HG03457 (cell line): ENCODE results near the gene LTK.

Source experiments
- ATAC-seq: cut with Tn5 transposase; IDR thresholded peaks from one replicate; pipeline ENCODE4 v1.9.1; 2021; ENCODE audit warnings: moderate number of reproducible peaks; ENCODE audit not compliant: unreplicated experiment

Gene LTK

DNA sequence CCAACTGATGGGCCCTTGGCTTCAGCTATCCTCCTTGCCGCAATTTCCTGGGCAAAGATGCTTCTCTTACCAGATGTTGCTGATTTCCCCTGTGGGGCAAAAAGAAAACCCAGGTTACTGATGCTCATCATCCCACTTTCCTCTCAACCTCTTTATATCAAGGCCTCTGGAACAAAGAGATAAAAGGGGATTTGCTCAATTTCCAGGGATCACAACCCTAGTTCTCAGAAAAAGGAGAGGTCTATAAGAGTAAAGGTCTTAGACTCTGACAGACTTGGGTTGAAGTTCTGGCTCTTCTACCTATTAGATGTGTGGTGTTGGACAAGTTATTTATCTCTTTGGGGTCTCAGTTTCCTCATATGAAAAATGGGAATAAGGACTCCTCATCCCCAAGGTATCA, 21.9 kb upstream of the LTK start:
- ATAC-seq, result no peak

DNA sequence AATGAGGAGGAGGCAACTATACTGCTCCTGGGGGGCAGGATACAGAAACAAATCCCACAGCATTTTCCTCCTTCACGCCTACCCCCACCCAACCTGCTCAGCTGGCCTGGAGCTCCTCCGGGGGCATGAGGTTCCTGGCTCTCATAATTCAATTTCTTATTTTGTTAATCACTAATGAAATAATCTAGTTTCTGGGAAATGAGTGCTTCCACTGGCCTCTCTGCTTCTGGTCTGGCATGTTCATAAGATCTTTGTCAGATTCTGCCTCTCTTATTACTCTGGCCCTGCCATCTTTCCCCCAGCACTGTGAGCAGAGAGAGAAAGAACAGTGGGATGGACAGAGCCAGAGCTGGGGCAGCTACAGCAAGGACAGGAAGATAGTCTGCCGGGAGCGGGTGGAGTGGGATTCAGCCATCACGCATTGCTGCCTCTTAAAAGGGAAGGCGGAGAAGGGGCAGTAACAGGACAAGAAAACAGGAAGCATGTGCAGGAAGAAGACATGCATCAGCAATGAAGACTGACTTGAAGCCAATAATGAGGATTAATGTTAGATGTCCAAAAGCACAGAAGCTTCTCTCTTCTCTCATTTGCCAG, 16.8 kb upstream of the LTK start:
- ATAC-seq, result no peak

DNA sequence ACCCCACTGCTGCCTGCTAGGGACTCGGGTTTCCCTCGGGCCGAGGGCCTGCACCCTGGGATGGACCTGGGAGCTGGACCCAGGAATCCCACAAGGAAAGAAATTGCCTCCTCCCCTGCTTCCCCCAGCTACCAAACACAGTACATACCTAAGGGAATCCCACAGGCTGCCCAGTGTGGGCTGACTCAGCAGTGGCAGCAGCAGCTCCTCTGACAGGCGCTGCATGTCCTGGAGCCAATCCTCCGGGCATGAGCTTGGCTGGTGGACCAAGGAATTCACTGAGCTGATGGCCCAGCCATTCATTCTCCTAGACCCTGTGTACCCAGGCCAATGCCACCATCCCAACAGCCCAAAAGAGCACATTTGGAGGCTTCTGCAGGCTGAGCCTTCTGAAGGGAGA, 9.5 kb upstream of the LTK start:
- no peak for ATAC-seq

DNA sequence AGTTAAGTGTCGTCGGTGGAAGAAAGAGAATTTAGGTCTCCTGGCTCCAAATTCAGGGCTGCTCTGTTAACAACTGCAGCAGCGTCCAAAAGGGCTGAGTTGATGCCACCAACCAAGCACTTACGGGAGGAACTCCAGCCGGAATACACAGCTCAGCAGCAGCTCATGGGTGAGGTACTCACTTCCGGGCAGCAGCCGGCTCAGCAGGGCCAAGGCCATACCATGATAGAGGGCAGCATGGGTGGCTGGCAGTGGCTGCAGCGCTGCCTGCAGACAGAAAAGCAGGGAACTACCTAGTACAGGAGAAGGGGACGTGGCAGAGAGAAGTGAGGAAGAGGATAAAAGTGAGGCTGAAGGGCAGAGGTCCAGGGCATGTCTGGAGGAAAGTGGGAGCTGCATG, 8.0 kb upstream of the LTK start:
- no peak for ATAC-seq

DNA sequence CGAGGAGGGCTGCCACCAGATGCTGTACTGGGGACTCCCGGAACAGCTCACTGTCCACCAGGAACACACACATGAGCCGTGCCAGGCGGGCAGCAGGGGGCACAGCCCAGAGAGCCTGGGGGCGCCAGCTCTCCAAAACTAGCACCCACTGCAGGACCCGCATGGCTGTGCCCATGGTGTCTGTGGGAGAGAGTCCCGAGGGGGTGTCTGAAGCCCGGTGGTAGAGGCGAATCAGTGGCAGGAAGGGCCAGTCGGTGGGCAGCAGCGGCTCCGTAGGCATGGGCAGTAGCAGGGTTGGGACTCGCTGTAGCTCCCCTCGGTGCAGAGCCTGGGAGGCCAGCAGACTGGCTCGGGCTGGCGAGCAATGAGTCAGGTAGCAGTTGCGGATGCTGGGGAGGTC, 7.0 kb upstream of the LTK start:
- no peak for ATAC-seq

DNA sequence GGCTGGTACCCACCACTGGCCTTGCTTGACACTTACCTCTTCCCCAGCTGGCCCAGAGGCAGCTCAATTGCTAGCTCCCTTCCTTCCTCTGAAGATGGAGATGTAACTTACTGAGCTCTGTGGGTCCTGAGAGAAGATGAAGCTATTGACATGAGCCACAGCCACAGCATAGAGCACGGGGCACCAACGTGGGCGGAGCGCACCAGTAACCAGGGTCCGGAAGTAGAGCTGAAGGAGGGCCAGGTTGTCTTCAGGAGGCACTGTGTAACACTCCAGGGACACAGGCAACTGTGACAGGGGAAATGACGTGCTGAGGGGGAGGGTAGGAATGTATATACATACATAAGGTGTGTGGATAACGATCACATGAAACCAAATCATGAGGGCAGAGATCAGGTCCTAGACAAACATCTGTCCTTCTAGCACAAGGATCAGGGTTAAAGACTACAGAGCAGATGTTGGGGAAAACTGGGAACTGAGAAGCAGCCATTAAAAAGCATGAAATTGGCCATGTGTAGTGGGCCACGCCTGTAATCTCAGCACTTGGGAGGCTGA, 4.3 kb upstream of the LTK start:
- no peak for ATAC-seq

DNA sequence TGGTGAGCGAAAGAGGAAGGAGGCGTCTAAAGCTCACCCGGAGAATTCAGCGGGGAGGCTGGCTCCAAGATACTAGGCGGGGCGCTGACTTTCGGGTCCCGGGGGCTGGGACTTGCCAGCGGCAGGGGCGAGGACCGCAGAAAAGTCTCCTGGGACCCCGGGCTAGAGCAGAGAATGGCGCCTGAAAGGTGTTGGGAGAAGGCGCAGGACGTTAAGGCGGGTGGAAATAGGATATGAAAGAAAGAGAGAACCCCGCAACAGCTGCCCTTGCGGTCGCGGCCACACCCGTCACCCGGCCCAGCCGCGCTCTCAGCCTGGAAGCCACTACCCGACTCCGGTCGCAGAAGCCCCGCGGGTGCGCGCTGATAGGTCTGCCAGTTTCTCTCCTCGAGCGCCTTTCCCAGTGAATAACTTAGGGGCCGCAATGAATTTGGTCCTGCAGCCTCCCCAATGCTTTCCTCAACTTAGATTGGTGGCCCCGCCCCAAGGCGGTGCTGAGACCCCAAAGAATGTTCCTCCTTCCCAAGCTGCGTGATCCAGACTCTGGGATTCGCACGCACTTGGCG, 604 bp downstream of the LTK start:
- no peak for ATAC-seq

DNA sequence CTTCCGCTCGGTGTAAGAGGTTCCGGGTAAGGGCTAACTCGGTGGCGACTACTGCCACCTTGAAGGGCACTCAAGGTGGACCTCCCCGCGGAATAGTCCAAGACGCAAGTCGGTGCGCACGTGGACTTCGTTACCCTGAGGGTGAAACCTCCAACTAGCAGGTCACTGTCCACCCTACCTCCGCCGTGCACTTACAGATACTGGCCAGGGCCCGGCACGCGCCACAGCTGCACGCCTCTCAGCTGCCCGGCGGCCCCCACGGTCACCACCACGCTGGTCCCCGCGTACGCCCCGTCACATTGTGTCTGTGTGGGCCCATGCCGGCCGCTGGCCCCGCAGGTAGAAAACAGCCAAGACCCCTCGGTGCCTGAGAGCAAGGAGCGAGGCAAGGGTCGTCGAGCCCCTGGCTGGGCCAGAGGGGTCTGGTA, 1.1 kb downstream of the LTK start:
- ATAC-seq, result no peak

DNA sequence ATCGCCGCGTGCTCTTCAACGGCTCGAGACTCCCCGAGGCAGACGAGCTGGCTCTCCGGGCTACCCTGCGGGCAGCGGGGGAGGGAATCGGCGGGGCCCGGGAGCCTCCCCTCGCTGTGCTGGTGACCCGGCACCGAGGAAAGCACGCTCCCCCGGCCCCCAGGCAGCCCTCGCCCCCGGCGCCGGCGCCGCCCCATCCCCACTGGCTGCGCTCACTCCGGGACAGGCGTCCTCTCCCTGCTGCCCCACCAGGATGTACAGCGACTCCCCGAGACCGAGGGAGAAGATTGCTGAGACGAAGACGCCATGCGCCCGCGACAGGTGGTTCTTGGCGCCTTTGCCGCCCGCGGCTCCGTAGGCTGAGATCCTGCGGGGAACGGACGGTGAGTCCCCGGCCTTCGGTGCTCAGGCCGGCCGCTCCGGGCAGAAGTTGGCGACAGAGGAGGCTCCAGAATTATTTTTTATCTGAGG, 1.7 kb downstream of the LTK start:
- no peak for ATAC-seq

DNA sequence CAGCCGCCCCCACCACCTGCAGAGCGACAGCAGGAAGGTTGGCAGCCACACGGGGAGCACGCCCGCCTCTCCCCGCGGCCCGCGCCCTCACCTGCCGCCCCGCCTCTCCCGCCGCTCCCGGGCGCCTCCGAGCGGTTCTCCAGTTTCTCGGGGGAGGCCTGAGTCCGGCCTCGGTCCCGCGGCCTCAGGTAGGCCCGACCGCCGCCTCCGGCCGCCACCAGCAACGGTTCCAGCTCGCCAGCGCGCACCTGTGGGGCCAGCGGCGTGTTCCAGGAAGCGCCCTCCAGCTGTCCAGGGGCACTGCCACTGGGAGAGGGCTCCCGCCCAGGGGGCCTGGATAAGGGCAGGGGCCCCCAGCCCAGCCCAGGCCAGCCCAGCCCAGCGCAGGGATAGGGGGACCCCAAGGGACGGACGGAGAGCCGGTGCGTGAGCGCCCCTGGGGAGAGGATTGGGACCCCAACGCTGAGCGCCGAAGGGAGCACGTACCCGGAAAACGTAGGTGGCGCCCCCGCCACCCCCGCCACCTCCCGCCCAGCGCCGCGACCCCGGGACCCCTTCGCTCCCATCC, 2.2 kb downstream of the LTK start:
- no peak for ATAC-seq

DNA sequence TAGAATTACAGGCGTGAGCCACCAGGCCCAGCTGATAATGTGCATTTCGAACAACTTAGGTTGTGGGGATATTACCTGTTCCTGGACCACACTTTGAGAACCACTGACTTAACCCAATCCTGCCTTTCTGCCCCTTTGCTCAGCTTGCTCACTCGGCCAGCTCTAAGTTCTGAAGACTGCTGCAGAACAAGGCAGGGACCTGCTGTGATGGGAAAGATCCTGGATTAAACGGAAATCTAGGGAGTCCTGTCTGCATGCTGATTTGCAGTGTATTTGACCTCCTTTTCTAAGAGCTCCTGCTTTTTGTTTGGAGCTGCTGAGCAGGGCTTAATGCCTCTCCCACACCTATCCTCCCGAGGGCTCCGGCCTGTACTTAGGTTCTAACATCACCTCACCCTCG, 2.9 kb downstream of the LTK start:
- no peak for ATAC-seq

DNA sequence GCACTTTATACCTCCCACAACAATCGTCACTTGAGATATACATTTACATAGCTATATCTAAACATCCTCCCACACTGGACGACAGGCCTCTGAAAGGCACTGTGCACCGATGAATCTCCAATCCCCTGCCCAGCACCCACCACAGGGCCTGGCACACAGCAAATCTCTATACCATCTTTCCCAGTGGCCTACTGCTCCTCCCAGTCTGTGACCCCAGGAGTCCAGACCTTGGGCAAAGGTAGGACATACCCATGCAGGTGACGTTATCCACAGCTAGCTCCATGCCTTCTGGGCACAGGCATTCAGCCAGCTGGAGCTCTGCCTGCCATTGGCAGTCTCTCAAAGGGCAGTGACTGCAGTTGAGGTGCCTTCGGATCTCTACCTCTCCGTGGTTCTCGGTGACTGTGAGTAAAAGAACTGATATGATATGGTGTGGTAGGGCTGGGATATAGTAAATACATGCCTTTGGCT, 5.8 kb downstream of the LTK start:
- ATAC-seq, result no peak

DNA sequence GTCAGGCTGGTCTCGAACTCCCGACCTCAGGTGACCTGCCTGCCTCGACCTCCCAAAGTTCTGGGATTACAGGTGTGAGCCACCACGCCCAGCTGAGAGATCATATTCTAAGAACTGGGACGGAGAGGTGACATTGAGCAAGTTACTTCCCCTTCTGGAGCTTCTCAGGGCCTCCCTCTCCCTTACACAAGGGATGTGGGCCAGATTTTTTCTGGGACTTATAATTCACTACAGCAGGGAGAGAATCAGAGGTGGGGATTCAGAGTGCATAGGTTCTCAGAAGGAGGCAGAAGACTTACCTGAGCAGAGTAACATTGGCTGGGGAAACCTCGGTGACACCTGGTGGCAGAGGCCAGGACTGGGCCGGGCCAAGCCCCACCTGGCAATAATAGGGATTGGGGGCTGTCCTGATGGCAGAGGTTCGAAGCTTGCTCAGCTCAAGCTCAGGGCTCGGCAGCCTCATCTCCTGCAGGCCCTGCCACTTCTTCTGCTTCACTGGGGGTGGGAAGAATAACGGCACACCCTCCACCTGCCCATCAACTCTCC, 6.8 kb downstream of the LTK start:
- no peak for ATAC-seq

DNA sequence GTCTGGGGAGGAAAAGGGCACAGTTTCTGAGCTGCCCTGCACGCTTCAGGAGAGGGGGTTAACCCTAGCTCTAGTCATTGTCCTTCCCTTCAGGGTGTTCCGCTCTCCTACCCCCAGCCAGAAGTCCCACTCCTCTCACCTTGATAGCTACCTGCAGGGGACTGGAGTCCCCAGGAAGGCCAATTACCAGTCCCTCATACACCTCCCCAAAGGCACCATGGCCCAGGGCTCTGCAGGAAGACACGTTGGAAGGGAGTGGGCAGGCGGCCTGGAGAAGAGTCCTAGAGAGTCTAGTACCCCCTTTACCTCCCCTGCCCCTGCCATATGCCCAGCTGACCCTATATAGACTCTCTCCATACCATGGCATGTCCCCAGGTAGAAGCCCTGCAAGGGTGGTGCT, 7.9 kb downstream of the LTK start:
- no peak for ATAC-seq

DNA sequence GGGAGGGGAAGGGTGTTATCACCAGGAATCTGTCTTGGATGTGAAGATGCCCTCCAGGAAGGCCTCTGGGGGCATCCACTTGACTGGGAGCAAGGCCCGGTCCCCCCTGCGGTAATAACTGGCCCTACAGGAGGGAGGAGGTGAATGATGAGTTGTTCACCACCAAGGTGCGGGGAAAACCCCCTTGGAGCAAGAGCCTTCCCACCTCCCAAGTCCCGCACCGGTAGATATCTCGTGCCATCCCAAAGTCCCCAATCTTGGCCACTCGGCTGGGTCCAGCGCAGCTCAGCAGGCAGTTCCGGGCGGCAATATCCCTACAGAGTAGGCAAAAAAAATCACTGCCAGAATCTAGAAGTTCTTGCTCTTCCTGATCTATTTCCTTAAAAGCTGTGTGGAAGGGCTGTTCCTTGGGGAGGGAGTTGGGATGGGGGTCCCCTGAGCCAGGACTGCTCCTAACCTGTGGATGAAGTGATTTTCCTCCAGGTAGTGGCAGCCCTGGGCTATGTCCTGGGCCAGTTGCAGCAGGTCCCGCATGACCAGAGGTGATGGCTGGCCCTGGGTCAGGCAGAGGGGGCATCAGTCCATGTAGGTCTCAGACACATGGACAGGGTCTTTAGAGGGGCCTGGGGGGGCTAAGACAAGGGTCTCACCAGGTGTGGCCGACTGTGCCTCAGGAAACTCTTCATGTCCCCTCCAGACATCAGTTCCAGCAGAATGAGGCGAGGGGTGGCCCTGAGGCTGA, 8.7 kb downstream of the LTK start:
- no peak for ATAC-seq

DNA sequence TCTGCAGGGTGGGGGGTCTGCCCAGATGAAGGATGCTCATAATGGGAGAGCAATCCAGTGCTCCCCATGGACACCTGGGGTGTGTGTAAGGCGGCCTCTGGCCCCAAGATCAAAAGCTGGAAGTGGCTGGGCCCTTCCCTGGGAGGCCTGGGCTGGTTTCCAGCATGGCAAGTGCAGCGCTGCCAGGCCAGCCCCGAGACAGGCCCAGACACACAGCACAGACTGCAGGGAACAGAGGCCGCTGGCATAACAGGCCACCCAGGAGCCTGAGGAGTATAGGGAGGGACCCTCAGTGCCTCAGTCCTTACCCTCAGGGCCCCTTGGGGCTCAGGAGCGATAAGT, 10.0 kb downstream of the LTK start:
- no peak for ATAC-seq

DNA sequence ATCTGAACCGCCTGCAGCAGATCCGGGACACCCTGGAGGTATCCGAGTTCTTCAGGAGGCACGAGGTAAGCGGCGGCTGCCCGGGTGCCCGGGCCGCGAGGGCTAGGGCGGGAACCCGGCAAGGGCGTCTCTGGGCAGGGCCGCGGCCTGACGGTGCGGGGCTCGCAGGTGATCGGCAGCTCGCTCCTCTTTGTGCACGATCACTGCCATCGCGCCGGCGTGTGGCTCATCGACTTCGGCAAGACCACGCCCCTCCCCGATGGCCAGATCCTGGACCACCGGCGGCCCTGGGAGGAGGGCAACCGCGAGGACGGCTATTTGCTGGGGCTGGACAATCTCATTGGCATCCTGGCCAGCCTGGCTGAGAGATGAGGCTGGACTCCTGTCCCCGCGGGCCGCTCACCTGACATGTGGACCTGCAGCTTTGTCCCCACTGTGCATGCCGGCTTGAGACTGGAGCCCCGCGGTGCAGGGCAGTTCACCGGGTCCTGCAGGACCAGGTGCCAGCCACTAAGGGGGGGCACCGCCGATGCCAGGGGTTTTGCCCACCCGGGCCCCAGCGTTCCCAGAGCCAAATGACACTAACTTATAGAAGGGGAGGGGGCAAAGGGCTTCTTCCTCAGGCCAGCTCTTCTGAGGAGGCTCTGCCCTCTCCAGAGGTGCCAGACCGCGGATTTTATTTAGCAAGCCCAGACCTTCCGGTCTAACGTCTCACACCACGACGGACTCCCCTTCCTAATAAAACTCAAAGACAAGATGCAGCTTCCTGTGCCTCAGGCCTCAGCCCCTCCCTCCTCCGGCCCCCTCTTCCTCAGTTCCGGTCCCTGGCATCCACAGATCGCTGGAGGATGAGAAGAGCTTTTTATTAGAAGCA, 10.6 kb downstream of the LTK start:
- no peak for ATAC-seq

DNA sequence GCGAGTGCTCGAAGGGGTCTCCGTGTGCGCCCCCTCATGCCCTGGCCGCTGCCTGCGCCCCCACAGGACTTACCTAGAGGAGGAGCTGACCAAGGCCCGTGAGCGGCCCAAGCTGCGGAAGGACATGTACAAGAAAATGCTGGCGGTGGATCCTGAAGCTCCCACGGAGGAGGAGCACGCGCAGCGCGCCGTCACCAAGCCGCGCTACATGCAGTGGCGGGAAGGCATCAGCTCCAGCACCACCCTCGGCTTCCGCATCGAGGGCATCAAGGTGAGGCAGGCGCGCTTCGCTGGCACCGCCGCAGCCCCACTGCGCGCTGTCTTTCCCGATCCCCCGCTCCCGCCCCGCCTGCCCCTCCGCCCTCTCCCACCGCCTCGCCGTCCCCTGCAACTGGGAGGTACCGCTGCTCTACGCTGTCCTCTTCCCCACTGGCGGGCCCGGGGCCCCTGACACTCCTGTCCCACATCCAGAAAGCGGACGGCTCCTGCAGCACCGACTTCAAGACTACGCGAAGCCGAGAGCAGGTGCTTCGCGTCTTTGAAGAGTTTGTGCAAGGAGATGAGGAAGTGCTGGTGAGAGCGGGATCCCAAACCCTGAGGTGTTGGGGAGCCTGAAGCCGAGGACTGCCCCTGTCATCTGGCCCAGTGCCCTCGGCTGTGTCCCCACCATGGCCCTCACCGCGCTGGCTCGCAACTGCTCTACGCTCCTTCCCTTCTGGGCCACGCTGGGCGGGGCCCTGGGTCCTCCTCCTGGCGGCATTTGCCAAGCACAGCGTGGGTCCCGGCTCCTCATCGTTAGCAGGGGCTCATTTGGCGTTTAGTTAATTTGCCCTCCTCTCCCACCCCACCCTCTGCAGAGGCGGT, 11.5 kb downstream of the LTK start:
- ATAC-seq, result no peak

DNA sequence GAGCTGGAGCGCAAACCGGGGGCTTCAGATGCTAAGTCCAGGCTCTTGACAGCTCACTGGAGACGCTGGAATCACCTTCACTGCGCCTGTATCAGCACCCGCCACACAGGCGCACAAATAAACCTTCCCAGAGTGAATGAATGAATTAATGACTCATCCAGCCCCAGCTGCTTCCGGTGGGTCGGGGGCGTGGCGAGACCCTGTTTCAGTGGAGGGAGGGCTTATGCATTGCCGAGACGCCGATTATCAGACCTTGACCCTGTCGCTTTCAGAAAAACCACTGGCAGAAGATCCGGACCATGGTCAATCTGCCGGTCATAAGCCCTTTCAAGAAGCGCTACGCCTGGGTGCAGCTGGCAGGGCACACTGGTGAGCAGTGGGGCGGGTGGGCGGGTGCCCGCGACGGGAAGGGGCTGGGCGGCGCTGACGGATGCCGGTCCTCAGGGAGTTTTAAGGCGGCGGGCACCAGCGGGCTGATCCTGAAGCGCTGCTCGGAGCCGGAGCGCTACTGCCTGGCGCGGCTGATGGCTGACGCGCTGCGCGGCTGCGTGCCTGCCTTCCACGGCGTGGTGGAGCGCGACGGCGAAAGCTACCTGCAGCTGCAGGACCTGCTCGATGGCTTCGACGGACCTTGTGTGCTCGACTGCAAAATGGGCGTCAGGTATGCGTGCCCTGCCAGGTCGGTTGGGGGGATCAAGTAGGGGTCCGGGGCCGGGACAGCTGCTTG, 12.3 kb downstream of the LTK start:
- ATAC-seq, result no peak
